ENCODE measurements around the gene TMEM218.

The TMEM218 gene

DNA sequence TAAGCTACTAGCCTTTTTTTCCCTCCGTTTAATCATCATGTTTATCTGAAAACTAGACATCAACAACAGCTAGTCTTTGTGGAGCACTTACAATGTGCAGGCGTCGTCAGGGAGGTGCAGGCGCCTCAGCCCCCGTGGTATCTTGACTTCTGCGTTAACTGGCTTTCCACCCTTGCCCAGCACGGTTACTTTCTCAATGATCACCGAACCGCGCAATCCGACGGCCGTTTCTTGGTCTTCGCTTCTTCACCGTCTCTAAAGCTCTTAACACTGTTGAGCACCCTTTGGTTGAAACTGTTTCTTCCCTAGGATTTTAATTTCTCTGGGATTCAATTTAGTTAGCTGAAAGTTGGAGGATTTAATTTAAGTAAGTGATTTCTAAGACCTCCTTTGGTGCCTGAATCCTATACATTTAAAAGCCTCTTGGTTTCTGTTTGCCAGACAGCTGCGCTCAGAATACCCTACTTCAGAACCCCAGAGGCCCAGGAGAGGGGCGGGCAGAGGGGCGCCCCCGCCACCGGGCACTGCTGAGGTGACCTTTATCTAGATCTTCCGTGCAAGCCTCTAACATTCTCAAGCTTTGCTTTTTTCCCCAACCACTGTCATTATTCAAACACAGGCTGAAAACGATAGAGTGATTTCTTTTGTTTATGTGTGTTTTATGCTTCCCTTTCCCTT, 18.0 kb upstream of the TMEM218 start:
- no peak for DNase-seq (ENCODE audit: low read depth)

- no peak for DNase-seq (ENCODE audit: low read depth)
Measured at GRCh38 chr11:125128450-125128849, 17.0 kb upstream of the TMEM218 start.

DNA sequence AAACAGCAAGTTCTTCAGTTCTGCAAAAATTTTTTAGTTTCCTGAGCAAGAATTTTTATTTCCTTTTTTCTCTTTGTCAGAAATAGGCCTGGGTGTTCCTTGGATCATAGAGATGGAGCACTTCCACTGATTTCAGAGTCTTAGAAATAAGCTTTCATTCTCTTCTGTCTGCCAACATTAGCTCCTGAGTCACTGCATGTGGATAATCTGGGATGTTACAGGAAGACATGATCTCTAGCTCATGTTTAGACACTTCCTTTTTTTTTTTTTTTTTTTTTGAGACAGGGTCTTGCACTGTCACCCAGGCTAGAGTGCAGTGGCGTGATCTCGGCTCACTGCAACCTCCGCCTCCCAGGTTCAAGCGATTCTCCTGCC, 13.2 kb upstream of the TMEM218 start:
- DNase-seq (ENCODE audit: low read depth), result no peak

DNA sequence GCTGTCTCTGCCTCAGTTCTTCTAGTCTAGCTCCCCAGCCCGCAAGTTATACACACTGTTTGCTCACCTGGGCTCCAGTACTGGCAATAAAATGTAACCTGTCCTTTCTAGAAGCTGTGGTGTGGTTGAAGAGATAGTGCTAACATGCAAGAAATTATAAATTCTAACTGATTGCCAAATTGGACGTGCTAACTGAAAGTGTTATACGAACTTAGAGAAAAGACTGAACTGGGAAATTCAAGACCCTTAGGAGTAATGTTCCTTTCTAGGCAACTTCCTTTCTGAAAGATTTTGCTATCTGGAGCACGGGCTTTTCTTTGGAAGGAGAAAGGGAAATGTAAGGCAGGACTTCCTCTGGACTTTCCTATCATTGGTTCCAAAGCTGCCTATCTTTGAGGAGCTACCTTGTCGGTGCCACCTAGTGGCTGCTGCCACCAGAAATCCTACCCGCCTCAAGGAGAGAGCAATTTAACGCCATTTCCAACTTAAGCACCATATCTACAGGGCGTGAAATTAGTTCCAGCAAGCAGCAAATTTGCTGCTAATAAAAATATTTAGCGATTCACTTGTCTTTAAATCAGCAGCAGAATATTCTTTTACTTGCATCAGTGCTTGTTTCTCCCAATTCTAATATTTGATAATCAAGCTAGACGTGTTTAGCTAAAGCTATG, 12.7 kb upstream of the TMEM218 start:
- DNase-seq (ENCODE audit: low read depth), result no peak

DNA sequence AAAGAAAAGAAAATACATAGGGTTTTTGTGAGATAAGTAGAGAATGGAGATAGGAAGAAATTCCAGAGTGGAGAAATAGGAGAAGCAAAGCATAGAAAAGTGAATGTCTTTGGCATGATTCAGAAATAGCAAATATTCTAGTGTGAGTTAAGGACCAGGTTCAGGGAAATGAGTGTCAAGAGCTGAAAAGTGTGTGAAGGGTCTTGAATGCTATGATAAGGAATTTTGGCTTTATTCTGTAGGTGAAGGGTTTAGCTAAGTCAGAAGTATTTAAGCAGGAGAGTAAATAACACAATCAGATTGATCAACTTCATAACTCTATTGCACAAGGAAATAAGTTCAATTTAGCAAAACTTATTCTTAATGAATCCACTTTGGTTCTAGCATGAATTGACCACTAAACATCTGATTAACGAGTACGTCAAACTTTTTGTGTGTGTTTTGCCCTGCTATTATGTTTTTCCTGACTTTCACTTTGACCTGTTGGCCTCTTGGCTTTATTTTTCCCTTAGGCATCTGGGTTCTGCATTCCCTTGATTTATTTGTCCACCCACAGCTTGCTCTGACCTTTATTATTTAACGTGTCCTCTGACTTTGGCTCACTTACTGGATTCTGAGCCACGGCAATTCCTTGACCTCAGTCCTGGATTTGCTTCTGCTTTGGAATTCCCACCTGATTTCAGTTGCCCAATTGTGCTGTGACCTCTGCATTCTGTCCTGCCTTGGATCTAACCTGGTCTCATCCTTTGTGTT, 11.9 kb upstream of the TMEM218 start:
- DNase-seq (ENCODE audit: low read depth), result no peak

- DNase-seq (ENCODE audit: low read depth), result no peak
Measured at GRCh38 chr11:125117429-125117828, 6.0 kb upstream of the TMEM218 start.

- no peak for DNase-seq (ENCODE audit: low read depth)
Measured at GRCh38 chr11:125114518-125114917, 3.1 kb upstream of the TMEM218 start.

GRCh38 chr11:125112208-125112604, 780 bp upstream of the TMEM218 start:
- no peak for DNase-seq (ENCODE audit: low read depth)

- DNase-seq (ENCODE audit: low read depth), result no peak
Measured at GRCh38 chr11:125111001-125111342, 454 bp downstream of the TMEM218 start.

GRCh38 chr11:125110506-125110905, 920 bp downstream of the TMEM218 start:
- DNase-seq (ENCODE audit: low read depth), result no peak

DNA sequence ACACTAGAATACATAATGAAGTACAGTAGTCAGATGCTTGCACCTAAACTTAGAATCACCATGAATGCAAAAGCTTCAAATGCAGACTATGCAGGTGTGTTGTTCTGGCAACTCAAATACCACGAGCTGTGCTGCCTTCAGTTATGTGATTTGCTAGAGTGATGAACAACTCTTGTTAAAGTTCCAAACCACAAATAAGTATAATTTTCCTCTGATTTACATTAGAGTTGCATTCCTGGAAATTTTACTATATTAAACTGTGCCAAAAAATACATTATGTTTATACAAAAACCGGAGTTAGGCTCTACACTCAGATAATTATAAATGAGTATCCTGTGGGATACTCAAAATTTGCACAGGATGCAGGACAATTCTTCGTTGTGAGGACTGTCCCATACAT, 3.0 kb downstream of the TMEM218 start:
- no peak for DNase-seq (ENCODE audit: low read depth)

GRCh38 chr11:125105926-125106325, 5.5 kb downstream of the TMEM218 start:
- no peak for DNase-seq (ENCODE audit: low read depth)

DNA sequence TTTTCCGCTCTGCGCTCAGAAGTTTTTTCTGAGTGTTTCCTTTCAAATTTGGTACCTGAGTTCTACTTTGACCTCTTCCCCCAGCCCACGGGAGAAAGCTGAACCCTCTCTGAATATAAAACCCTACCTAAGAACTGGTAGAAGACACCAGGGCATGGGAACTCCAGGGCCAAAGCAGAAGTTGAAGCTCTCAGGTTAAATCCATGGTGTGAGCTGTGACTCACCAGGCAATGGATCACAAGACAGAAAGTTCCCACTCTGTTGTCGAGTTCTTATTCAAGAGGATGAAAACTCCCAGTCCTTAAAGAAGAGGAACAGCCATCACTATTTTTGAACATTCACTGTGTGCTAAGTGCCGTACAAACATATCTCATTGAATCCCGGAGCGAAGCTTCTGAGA, 8.9 kb downstream of the TMEM218 start:
- no peak for DNase-seq (ENCODE audit: low read depth)

DNA sequence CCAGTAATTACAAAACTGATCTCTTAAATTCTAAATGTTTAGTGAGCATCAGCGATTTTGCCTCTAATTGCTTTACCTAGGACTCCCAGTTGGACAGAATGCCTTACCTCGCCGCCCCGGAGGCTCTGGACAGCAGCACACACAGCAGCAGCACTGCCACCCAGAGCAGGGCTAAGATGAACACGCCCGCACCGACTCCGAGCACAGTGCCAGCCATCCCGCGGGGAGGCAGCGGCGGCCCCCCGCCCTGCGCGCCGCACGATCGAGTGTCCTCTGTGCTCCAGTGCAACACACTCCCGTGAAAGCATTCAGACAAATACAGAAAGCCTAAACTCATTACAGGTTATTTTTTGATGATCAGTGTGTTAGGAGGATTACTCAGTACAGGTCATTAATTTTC, 9.4 kb downstream of the TMEM218 start:
- no peak for DNase-seq (ENCODE audit: low read depth)

DNA sequence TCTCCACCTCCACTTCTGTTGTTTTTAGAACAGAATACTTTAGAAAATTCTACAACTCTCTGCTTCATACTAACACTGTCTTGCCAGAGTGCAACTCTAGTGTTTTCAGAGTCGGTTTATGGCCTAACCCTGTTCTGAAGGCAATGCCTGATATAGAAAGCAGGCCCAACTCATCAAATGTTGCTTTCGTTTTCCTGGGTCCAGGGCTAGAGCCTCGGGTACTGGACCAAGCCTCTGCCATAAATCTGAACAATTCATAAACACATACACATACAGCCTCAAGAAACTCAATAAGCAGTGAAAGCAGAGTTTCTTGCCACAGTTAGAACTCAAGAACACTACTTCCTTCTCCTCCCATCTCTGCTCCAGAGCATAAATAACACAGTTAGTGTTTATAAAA, 9.8 kb downstream of the TMEM218 start:
- no peak for DNase-seq (ENCODE audit: low read depth)

DNA sequence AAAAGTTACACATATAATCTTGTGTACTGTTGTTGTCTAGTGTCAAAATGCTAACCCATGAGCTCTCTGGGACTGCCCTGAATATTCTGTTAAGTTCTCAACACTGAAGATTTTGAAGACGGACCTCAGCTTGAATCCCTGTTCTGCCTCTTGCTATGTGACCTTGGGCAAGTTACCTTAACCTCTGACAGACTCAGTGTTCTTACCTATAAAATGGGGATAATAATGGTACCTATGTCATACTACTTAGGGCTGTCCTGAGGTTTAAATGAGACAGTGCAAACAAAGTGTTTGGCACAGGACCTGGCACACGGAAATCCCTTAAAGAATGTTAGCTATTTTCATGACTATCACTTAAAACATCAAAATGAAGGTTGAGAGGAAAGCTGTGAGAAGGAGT, 11.3 kb downstream of the TMEM218 start:
- DNase-seq (ENCODE audit: low read depth), result no peak

GRCh38 chr11:125094731-125095130, 16.7 kb downstream of the TMEM218 start:
- no peak for DNase-seq (ENCODE audit: low read depth)

- no peak for DNase-seq (ENCODE audit: low read depth)
Measured at GRCh38 chr11:125093502-125093901, 17.9 kb downstream of the TMEM218 start.

DNA sequence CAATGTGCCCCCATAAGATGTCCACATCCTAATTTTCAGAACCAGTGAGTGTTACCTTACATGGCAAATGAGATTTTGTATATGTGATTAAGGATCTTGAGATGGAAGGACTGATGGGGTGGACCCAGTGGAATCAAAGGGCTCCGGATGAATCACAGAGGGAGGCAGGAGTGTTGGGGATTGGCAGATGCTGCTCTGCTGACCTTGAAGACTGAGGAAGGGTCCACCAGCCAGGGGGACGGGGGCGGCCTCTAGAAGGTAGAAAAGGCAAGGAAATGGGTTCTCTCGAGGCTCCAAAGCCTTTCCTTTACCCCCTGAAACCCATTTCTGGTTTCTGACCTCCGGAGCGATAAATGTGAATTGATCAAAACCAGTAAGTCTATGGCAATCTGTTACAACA, 18.8 kb downstream of the TMEM218 start:
- DNase-seq (ENCODE audit: low read depth), result no peak

- DNase-seq (ENCODE audit: low read depth), result no peak
Measured at GRCh38 chr11:125091877-125092664, 19.4 kb downstream of the TMEM218 start.

DNA sequence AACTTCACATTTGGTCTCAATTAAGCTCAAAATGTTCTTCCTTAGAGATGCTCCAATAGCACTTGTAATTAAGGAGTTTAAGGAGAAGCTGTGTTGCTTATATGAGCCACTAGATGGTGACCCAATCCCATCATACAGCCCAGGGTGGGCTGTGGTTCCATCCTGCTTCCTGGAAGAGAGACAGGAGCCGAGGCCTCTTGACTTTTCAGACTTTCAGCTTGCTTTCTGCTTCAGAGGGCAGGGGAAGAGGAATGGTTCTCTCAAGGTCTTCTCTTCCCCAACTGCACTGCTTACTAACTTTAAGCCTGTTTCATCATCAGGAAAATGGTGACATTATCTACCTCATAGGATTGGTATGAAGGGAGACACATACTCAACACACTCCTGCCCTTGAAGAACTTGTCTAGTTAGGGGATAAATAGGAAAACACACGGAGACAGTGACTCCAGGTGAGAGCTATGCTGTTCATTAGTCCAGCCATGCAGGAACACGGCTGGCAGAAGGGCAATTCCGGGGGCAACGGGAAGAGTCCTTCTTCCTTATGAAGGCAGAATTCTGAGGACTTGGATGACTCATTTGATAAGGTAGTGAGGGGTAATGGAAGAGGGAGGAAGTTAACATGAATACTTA, 20.1 kb downstream of the TMEM218 start:
- DNase-seq (ENCODE audit: low read depth), result no peak

GRCh38 chr11:125090816-125091215, 20.6 kb downstream of the TMEM218 start:
- no peak for DNase-seq (ENCODE audit: low read depth)
